Transverse colon (tissue), 3 donors: ENCODE measurements around the gene STXBP1.

Source experiments
- CTCF ChIP-seq, 5 experiments: fragments of 200-600 bp in 3 of 5; fragments of 450-650 bp in 2 of 5; sonication (generic) in 3 of 5; IDR thresholded peaks; 1 replicate in 2 of 5; 2 replicates in 3 of 5; pipeline ENCODE4 v1.5.1; 2016 to 2017; ENCODE audit warnings: antibody characterized with exemption in 5 of 5, inconsistent platforms in 3 of 5, mild to moderate bottlenecking in 2 of 5, moderate library complexity in 1 of 5
- POLR2A ChIP-seq: fragments of 450-650 bp; IDR thresholded peaks from one replicate; pipeline ENCODE4 v1.6.1; 2016; ENCODE audit warnings: antibody characterized with exemption, mild to moderate bottlenecking, moderate library complexity

- TF ChIP-seq CTCF (IDR thresholded peaks at IDR 0.05) (no peak), POLR2A (no peak)
These were observed 43.5 kb upstream of the STXBP1 start for GRCh38 chr9:127568618-127568970.
